ENCODE measurements around the gene STON2.

GRCh38 chr14:81342850-81343580 lies 57.1 kb downstream of the STON2 start:
- no peak for TF ChIP-seq MAZ (IDR thresholded peaks at IDR 0.05; ENCODE audit: borderline replicate concordance, low read depth, low read length)
- TF ChIP-seq USF2 (IDR thresholded peaks at IDR 0.05), result no peak
- TF ChIP-seq ELK1 (IDR thresholded peaks at IDR 0.05; ENCODE audit: low read depth, low read length), result no peak
- no peak for TF ChIP-seq CHD4 (IDR thresholded peaks at IDR 0.05; ENCODE audit: borderline replicate concordance)
- no peak for TF ChIP-seq MAFK (IDR thresholded peaks at IDR 0.05; ENCODE audit: partially characterized antibody)
- no peak for TF ChIP-seq SMC3 (IDR thresholded peaks at IDR 0.05)
- TF ChIP-seq HOXB13 (CRISPR knock-in tag; IDR thresholded peaks at IDR 0.05; ENCODE audit: low read depth), result no peak
- TF ChIP-seq ESRRA (IDR thresholded peaks at IDR 0.05; ENCODE audit: borderline replicate concordance, low read length), result no peak
- TF ChIP-seq CTCF (IDR thresholded peaks at IDR 0.05), result no peak

All from A549 (cell line).